HG03460 (cell line): ENCODE measurements around the gene LHB.

Experiments
- ATAC-seq: cut with Tn5 transposase; IDR thresholded peaks from one replicate; pipeline ENCODE4 v1.9.1; 2021; ENCODE audit not compliant: unreplicated experiment

Gene LHB

DNA sequence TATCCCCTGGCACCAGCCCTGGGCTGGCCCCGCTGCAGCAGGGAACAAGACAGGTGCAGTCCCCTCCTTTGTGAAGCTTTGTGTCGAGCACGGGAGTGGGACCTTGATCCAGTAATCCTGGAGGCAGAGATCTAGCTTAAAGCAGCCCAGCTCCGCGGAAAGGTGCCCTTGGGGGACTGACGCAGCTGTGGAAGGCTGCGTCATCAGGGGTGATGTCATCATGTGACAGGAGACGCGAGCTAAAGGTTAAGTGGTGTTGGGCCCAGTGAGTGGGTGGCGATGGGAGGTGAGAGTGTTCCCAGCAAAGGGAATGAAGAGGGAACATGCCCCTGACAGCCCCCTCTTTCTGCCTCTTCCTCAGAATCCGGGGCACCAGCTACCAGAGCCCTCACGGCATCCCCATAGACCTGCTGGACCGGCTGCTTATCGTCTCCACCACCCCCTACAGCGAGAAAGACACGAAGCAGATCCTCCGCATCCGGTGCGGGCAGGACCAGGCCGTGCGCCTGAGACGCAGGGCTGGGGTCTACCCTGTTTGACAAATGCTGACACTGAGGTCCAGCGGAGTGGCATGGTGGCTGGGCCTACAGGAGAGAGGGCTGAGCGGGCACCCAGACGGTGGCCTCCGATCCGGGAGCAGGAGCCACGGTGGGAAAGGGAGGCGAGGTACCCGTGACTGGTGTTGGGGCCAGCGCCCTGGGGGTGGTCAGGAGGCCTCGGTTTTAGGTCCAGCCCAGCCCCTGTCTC lies 2.6 kb downstream of the LHB start:
- no peak for ATAC-seq

DNA sequence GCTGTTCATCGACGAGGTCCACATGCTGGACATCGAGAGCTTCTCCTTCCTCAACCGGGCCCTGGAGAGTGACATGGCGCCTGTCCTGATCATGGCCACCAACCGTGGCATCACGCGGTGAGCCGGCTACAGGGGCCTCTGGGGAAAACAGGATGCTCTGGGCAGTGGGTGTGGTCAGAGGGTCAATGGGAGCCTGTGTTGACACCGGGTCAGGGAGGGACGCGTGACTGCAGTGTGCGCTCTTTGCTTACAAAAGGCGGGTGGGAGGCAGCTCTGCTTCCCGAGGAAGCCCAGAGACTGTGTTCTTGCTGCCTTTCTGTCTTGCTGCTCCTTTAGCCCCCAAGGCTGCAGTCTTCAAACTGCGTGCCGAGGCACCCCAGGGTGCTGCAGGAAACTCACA lies 5.7 kb downstream of the LHB start:
- ATAC-seq = no peak

- ATAC-seq = no peak
Observed at GRCh38 chr19:49010453-49010852, 6.4 kb downstream of the LHB start.

GRCh38 chr19:49009828-49010227 lies 7.1 kb downstream of the LHB start:
- ATAC-seq = no peak

DNA sequence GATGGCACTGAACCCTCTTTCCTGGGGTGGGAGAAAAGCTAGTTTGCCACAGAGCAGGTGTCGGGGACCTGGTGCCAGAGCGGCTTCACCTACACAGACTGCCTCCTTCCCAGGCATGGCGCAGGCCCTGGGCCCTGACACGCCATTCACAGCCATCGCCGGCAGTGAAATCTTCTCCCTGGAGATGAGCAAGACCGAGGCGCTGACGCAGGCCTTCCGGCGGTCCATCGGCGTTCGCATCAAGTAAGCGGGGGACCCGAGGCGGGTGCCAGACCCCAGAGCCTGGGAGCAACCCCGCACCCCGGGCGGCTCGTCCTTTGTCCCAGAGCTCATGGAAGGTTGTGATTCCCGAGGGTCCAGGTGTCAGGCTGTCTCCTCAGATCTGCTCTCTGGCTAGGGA lies 10.0 kb downstream of the LHB start:
- no peak for ATAC-seq

DNA sequence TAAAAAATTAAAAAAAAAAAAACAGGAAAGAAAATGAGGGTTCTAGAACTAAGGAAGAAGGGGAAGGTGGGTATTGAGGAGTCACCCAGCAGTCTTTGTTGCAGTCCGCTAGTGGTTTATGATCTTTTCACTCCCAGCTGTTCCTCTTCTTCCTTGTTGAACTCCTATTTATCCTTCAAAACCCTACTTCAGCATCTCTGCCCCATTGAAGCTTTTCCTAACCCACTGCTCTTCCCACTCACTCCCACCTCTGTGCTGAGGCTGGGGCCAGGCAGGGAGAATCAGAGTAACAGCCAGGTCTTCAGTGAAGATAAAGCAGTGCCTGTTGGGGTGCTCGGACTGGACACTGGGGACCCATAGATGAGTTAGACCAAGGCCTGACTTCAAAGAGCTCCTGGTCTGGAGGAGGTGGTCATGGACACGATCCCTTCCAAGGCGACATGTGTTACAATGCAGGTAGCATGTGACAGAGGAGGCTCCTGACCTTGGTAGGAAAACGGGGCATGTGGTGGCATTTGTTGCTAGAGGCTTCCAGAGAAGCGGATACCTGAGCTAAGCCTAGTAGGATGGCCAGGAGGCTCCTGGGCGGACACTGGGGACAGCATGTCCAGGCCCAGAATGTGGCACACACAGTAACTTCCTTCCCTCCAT lies 11.8 kb downstream of the LHB start:
- ATAC-seq = no peak

- ATAC-seq = no peak
Observed at GRCh38 chr19:49004133-49004532, 12.8 kb downstream of the LHB start.

GRCh38 chr19:48999481-49000325 lies 17.2 kb downstream of the LHB start:
- no peak for ATAC-seq

GRCh38 chr19:48997972-48998371 lies 18.9 kb downstream of the LHB start:
- ATAC-seq = no peak

DNA sequence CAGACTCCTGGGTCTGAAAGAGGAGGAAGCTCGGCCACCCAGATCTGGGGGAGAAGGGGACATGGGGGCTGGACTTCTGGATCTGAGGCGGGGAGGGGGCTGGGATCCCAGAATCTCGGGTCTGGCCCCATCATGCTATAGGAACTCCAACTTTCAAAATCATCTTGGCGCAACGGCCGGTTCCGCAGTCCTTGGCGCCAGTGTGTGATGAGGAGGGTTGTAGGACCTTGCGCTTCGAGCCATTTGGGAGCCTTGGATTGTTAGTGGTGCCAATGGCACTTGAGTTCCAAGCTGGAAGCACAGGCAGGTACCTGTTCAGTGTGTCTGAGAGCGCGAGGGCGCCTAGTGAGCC lies 22.9 kb downstream of the LHB start:
- no peak for ATAC-seq

DNA sequence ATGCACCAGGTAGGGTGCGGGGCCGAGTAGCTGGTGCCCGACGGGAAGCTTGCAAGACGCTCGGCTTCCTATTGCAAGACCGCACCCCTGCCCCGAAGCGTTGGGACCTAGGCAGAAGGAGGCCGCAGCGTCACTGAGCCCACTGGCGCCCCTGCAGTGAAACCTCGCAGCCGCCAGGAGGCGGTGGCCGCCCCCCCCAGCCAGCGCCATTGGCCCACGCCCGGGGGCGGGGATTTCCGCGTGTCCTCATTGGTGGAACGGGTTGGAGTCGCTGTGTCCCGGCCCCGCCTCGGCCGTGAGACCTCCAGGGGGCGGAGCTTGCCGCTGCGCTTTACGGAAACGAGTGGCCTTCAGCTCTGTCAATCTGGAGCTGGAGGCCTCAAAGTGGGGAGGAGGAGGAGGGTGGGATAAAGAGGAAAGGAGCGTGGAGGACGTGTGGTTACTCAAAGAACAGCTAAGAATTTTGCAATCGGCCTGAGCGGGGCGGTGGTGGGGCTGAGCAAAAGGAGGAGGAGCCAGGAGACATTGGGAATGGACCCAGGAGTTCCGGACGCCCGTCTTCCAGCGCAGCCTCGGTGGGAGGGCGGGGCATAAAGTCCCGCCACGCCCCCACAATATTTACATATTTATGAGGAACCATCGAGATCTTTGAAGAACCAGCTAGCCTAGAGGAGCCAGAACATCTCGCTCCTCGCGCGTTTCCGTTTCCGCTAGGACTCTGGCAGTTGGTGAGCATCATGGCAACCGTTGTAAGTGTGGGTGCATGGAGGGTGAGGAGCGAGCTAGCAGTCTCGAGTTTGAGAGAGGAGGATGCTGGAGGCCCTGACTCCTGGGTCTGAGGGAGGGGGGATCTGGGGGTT lies 23.5 kb downstream of the LHB start, which contains the start of the genes GYS1 and RUVBL2:
Gene GYS1, minus strand, starts transcription at position 135 of the 860 bp plus-strand sequence. CDS start 197 bp downstream, outside the sequence.
Gene RUVBL2, plus strand, starts transcription at position 713 of the 860 bp plus-strand sequence. Its CDS starts 25 bp downstream, at position 738.
- peak; percentile 80 for ATAC-seq

- peak; percentile 10 for ATAC-seq
Observed at GRCh38 chr19:48992581-48993174, 24.2 kb downstream of the LHB start.

GRCh38 chr19:48991873-48992580 lies 24.9 kb downstream of the LHB start:
- no peak for ATAC-seq

DNA sequence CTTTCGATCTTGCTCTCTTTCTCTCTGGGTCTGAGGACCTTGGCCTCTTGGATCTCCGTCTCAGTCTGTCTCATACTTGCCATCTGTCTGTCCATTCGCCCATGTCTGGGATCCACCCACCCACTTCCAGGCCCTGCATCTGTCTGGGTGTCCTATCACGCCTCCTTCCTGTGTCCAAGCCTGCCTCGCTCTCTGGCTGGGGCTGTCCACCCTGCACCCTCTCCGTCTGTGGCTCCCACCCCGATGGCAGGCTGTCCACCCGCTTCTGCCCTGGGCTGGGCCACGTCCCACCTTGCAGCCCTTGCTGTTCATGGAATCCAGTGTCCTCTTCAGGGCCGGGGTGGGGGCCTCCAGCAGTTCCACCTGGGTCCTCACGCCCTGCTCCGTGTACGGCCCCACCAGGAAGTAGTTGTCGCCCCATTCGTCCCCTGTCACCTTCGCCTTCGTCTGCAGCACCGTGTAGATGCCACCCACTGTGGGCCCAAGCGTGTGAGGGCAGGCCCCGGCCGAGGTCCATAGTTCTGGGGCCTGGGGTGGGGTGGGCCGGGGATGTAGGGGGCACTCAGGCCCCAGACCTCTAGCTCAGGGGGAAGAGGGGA lies 25.8 kb downstream of the LHB start:
- no peak for ATAC-seq

- no peak for ATAC-seq
Observed at GRCh38 chr19:48990400-48990799, 26.5 kb downstream of the LHB start.

GRCh38 chr19:48989701-48990291 lies 27.1 kb downstream of the LHB start:
- no peak for ATAC-seq

- no peak for ATAC-seq
Observed at GRCh38 chr19:48988860-48989259, 28.0 kb downstream of the LHB start.

GRCh38 chr19:48988286-48988685 lies 28.6 kb downstream of the LHB start:
- no peak for ATAC-seq

GRCh38 chr19:48987323-48987722 lies 29.6 kb downstream of the LHB start:
- no peak for ATAC-seq
